HK-2 (cell line): ENCODE results near the gene IMMP2L.
"Not testable (repeated sequence)": the region's sequence is repeated elsewhere in the genome, so short reads cannot be mapped to it uniquely, and the experiment has no call there.

Experiments used
- DNase-seq: peaks from one replicate; pipeline ENCODE4 v3.0.0-alpha.2; 2018; ENCODE audit not compliant: unreplicated experiment

Gene IMMP2L

GRCh38 chr7:111460695-111461094 is 101.6 kb downstream of the IMMP2L start:
- DNase-seq, result no peak

GRCh38 chr7:111459757-111460280 is 102.5 kb downstream of the IMMP2L start:
- DNase-seq, result no peak

- no peak for DNase-seq
These were observed 103.1 kb downstream of the IMMP2L start for GRCh38 chr7:111459065-111459756.

- DNase-seq, result not testable (repeated sequence)
These were observed 111.6 kb downstream of the IMMP2L start for GRCh38 chr7:111450705-111451104.

GRCh38 chr7:111447502-111447901 is 114.8 kb downstream of the IMMP2L start:
- DNase-seq, result not testable (repeated sequence)

- no peak for DNase-seq
These were observed 122.3 kb downstream of the IMMP2L start for GRCh38 chr7:111439977-111440376.

GRCh38 chr7:111438369-111439289 is 123.7 kb downstream of the IMMP2L start:
- DNase-seq, result no peak

GRCh38 chr7:111437736-111438135 is 124.6 kb downstream of the IMMP2L start:
- DNase-seq, result no peak

- DNase-seq, result no peak
These were observed 125.7 kb downstream of the IMMP2L start for GRCh38 chr7:111436608-111437007.

- DNase-seq, result no peak
These were observed 128.9 kb downstream of the IMMP2L start for GRCh38 chr7:111433426-111433825.

GRCh38 chr7:111429781-111430180 is 132.5 kb downstream of the IMMP2L start:
- no peak for DNase-seq

GRCh38 chr7:111424768-111425167 is 137.5 kb downstream of the IMMP2L start:
- DNase-seq, result no peak

GRCh38 chr7:111414374-111414773 is 147.9 kb downstream of the IMMP2L start:
- DNase-seq, result no peak

GRCh38 chr7:111413739-111414138 is 148.6 kb downstream of the IMMP2L start:
- no peak for DNase-seq

- DNase-seq, result no peak
These were observed 151.4 kb downstream of the IMMP2L start for GRCh38 chr7:111410899-111411298.

GRCh38 chr7:111409714-111410422 is 152.4 kb downstream of the IMMP2L start:
- no peak for DNase-seq

GRCh38 chr7:111408724-111409123 is 153.6 kb downstream of the IMMP2L start:
- DNase-seq, result no peak

GRCh38 chr7:111407258-111407657 is 155.0 kb downstream of the IMMP2L start:
- no peak for DNase-seq

- DNase-seq, result no peak
These were observed 156.7 kb downstream of the IMMP2L start for GRCh38 chr7:111405621-111406020.

- DNase-seq, result no peak
These were observed 160.8 kb downstream of the IMMP2L start for GRCh38 chr7:111401516-111401915.

GRCh38 chr7:111400088-111400487 is 162.2 kb downstream of the IMMP2L start:
- DNase-seq, result no peak

GRCh38 chr7:111394891-111395290 is 167.4 kb downstream of the IMMP2L start:
- DNase-seq, result no peak
